Right lobe of liver (tissue), 6 donors: Measurements from ENCODE around the gene HOTAIR. TPM values are rescaled to one million over a fixed set of nuclear protein-coding genes. Genes with fewer than 3 reads are reported as not detected.

ENCODE experiments used
- ATAC-seq, 4 donors: fragments of 200-7000 bp; cut with Tn5 transposase; one replicate each; pipeline ENCODE4 v1.9.1; 2020; ENCODE audit warnings: mild to moderate bottlenecking in 4 of 4, moderate library complexity in 4 of 4
- DNase-seq, 3 donors: peaks; one replicate each; pipeline ENCODE4 v3.0.0-alpha.2; 2020
- H3K27ac ChIP-seq, 3 donors: fragments of 200-600 bp; one replicate each; pipeline ENCODE4 v1.8.0; 2022
- H3K27me3 ChIP-seq, 2 donors: fragments of 200-600 bp; one replicate each; pipeline ENCODE4 v1.8.0; 2022
- H3K36me3 ChIP-seq, 4 donors: fragments of 200-600 bp; sonication (generic) in 1 of 4; one replicate each; pipeline versions ENCODE4 v1.5.1 to v1.8.0; 2017 to 2022; ENCODE audit warnings: control low read depth in 1 of 4
- H3K4me1 ChIP-seq, 4 donors: fragments of 200-600 bp; sonication (generic) in 1 of 4; one replicate each; pipeline versions ENCODE4 v1.5.1 to v1.8.0; 2017 to 2022; ENCODE audit warnings: control low read depth in 1 of 4
- H3K4me3 ChIP-seq, 3 donors: fragments of 200-600 bp; one replicate each; pipeline ENCODE4 v1.8.0; 2022
- H3K9me3 ChIP-seq, 4 donors: fragments of 200-600 bp; sonication (generic) in 1 of 4; one replicate each; pipeline versions ENCODE4 v1.5.1 to v1.8.0; 2017 to 2022; ENCODE audit warnings: control low read depth in 1 of 4
- CTCF ChIP-seq, 4 donors: fragments of 200-600 bp in 3 of 4; fragments of 450-650 bp in 1 of 4; IDR thresholded peaks; one replicate each; pipeline versions ENCODE4 v1.5.1 to v1.8.0; 2016 to 2022; ENCODE audit warnings: antibody characterized with exemption in 4 of 4, mild to moderate bottlenecking in 2 of 4
- POLR2A ChIP-seq: fragments of 450-650 bp; IDR thresholded peaks from one replicate; pipeline ENCODE4 v1.6.1; 2017; ENCODE audit warnings: antibody characterized with exemption, mild to moderate bottlenecking
- WGBS: methylation state at CpG from one replicate; pipeline ENCODE4 v1.1.6; 2018; ENCODE audit warnings: low coverage, low lambda C conversion rate; ENCODE audit not compliant: insufficient coverage; ENCODE audit errors: missing lambda C conversion rate; 5-methylcytosine and 5-hydroxymethylcytosine counted together
- intact Hi-C, 2 donors: fragments of 100-400 bp; cut with DNase I; formaldehyde crosslinking; loops; one replicate each; pipeline versions ENCODE4 v1.11.2 to v1.14.1; 2022
- total RNA-seq, 6 experiments: library from RNA; depleted of rRNA in 2 of 6; stranded (reverse); fragments of >200 nt in 2 of 6; fragmentation: NEBNext Ultra II Directional in 3 of 6; extraction: Animal tissue kit (Norgen Biotek cat#: 25700) in 3 of 6; gene quantifications; one replicate each; pipeline versions ENCODE4 v1.1.0 to v1.2.4, GENCODE V29; 2016 to 2023
- donor health status: DM: no; HTN: yes; CAD: no.
- donor health status: DM: no; HTN: no; CAD: no.
- donor health status: DM: no; HTN: no; CAD: no.
- donor health status: DM: no; HTN: yes; CAD: no.
- donor health status: DM: no; HTN: yes; CAD: no.

HOTAIR gene
- total RNA-seq, 6 experiments from 2014 or later: not detected

GRCh38 chr12:53952871-53953734 is 21.7 kb downstream of the HOTAIR start:
- peak in 2 of 4 donors; percentile 20 to 33 for ATAC-seq
- TF ChIP-seq POLR2A: no peak
- TF ChIP-seq CTCF (IDR thresholded peaks at IDR 0.05): no peak
- H3K9me3 ChIP-seq: no peaks in the 10 kb centered on the region
- no peak for DNase-seq
- H3K4me3 ChIP-seq: no peak overlapping the region
- WGBS: 6% methylated on average over 31 of the region's 38 CpGs
- no peak overlapping the region for H3K27ac ChIP-seq
- peaks cover 0 to 3% (median 0%) of the 10 kb centered on the region in 4 donors for H3K4me1 ChIP-seq
- H3K27me3 ChIP-seq: peaks cover 15 to 60% of the 10 kb centered on the region in 2 donors
- H3K36me3 ChIP-seq: no peaks in the 10 kb centered on the region
- intact Hi-C loops: no loop called here

- intact Hi-C loops: no loop called here
- peaks cover 15 to 66% of the 10 kb centered on the region in 2 donors for H3K27me3 ChIP-seq
- WGBS: 10% methylated on average over 11 of the region's 13 CpGs
Observed at GRCh38 chr12:53952335-53952694, 22.4 kb downstream of the HOTAIR start.

GRCh38 chr12:53951577-53952334 is 23.0 kb downstream of the HOTAIR start:
- peaks cover 15 to 65% of the 10 kb centered on the region in 2 donors for H3K27me3 ChIP-seq
- no peak overlapping the region for H3K27ac ChIP-seq

More at GRCh38 chr12:53952335-53952694, 22.4 kb downstream of the HOTAIR start:
- DNase-seq (no peak), ATAC-seq (no peak)
- TF ChIP-seq POLR2A (no peak), CTCF (IDR thresholded peaks at IDR 0.05) (no peak)
- no peak overlapping the region for H3K4me3 ChIP-seq
- H3K27ac ChIP-seq: no peak overlapping the region
- H3K4me1 ChIP-seq: peaks cover 0 to 3% (median 0%) of the 10 kb centered on the region in 4 donors
- H3K36me3 ChIP-seq: no peaks in the 10 kb centered on the region
- no peaks in the 10 kb centered on the region for H3K9me3 ChIP-seq

More at GRCh38 chr12:53951577-53952334, 23.0 kb downstream of the HOTAIR start:
- intact Hi-C loops: no loop called here
- no peak for TF ChIP-seq CTCF (IDR thresholded peaks at IDR 0.05)
- ATAC-seq (no peak), DNase-seq (no peak)
- H3K4me3 ChIP-seq: no peak overlapping the region
- peaks cover 0 to 3% (median 0%) of the 10 kb centered on the region in 4 donors for H3K4me1 ChIP-seq
- no peaks in the 10 kb centered on the region for H3K36me3 ChIP-seq
- no peaks in the 10 kb centered on the region for H3K9me3 ChIP-seq
- 6% methylated on average over 8 of the region's 47 CpGs for WGBS
